Heart right ventricle (tissue), 16 donors: ENCODE results near the gene GBE1. TPM values are rescaled to one million over a fixed set of nuclear protein-coding genes. Genes with fewer than 3 reads are reported as not detected.

ENCODE experiments used
- ATAC-seq, 8 donors: fragments of 200-7000 bp; cut with Tn5 transposase; one replicate each; pipeline ENCODE4 v1.9.1; 2020; ENCODE audit warnings: mild to moderate bottlenecking in 8 of 8, moderate library complexity in 8 of 8, moderate number of reproducible peaks in 1 of 8
- DNase-seq, 2 donors: peaks; one replicate each; pipeline ENCODE4 v3.0.0-alpha.2; 2020
- H3K27ac ChIP-seq, 10 donors: fragments of 200-600 bp; sonication (generic) in 2 of 10; one replicate each; pipeline versions ENCODE4 v1.5.0 to v1.8.0; 2020 to 2022; ENCODE audit warnings: mild to moderate bottlenecking in 3 of 10
- H3K27me3 ChIP-seq, 7 donors: fragments of 200-600 bp; one replicate each; pipeline ENCODE4 v1.8.0; 2021 to 2022; ENCODE audit warnings: mild to moderate bottlenecking in 2 of 7
- H3K36me3 ChIP-seq, 9 donors: fragments of 200-600 bp; sonication (generic) in 1 of 9; one replicate each; pipeline versions ENCODE4 v1.5.0 to v1.8.0; 2020 to 2022; ENCODE audit warnings: mild to moderate bottlenecking in 2 of 9
- H3K4me1 ChIP-seq, 9 donors: fragments of 200-600 bp; sonication (generic) in 1 of 9; one replicate each; pipeline versions ENCODE4 v1.5.0 to v1.8.0; 2020 to 2022; ENCODE audit warnings: mild to moderate bottlenecking in 4 of 9
- H3K4me3 ChIP-seq, 10 donors: fragments of 200-600 bp; sonication (generic) in 2 of 10; one replicate each; pipeline versions ENCODE4 v1.5.0 to v1.8.0; 2020 to 2022; ENCODE audit warnings: mild to moderate bottlenecking in 7 of 10, moderate library complexity in 2 of 10
- H3K9me3 ChIP-seq, 11 donors: fragments of 200-600 bp in 10 of 11; sonication (generic) in 2 of 11; one replicate each; pipeline versions ENCODE4 v1.5.0 to v1.8.0; 2013 to 2022; ENCODE audit warnings: mild to moderate bottlenecking in 2 of 11, control low read depth in 1 of 11, moderate library complexity in 1 of 11
- CTCF ChIP-seq, 9 donors: fragments of 200-600 bp; sonication (generic) in 2 of 9; IDR thresholded peaks; one replicate each; pipeline versions ENCODE4 v1.5.0 to v1.8.0; 2021 to 2022; ENCODE audit warnings: antibody characterized with exemption in 9 of 9, mild to moderate bottlenecking in 5 of 9, moderate library complexity in 1 of 9
- WGBS, 2 donors: extraction: QIAGEN DNeasy Blood & Tissue Kit; methylation state at CpG; one replicate each; pipeline ENCODE4 v1.1.7; 2013; ENCODE audit warnings: inconsistent platforms in 1 of 2; 5-methylcytosine and 5-hydroxymethylcytosine counted together
- intact Hi-C, 10 donors: fragments of 100-400 bp; cut with DNase I; formaldehyde crosslinking; loops; one replicate each; pipeline versions ENCODE4 v1.11.1 to v1.14.2; 2022
- polyA plus RNA-seq, 2 donors: library from polyadenylated mRNA; stranded (reverse); fragments of 200-250 nt; gene quantifications; one replicate each; pipeline ENCODE4 v1.2.3, GENCODE V29; 2013
- total RNA-seq, 10 donors: library from RNA; stranded (reverse); fragmentation: NEBNext Ultra II Directional in 3 of 10; extraction: Animal tissue kit (Norgen Biotek cat#: 25700) in 3 of 10; gene quantifications; one replicate each; pipeline versions ENCODE4 v1.2.1 to v1.2.4, GENCODE V29; 2021 to 2023
- donor health status: Arrhythmogenic right ventricular cardiomyopathy.
- donor health status: ischemic (EF 13 %, LVEDD 7.1; RV severe dilation, severe dysfunction).
- donor health status: healthy with polysubstance abuse.
- donor health status: DM: no; HTN: yes; CAD: no.
- donor health status: DM: no; HTN: no; CAD: no.
- donor health status: ischemic (EF 25% LVEDD 6.9; RV normal size, moderate dysfunction).
- donor health status: ischemic (EF 25% LVEDD 5.7; RV mildly dilated, moderate dysfunction).
- donor health status: healthy.
- donor health status: DM: yes; HTN: yes; CAD: no.
- donor health status: Ischemic cardiomyopathy.
- donor health status: ischemic (EF 35%, LVEDD 5.7; RV mildly dilated, moderate dysfunction).
- donor health status: nonischemic (EF 11% LVEDD 7.7; RV severe dilation, severe dysfunction).
- donor health status: DM: yes; HTN: yes; CAD: no.
- donor health status: PGD.
- donor health status: ischemic (EF 29% LVEDD 5.4; RV normal size, mild dysfunction).
- donor health status: nonischemic (EF 23%, LVEDD 6.1; RV moderate dilation, normal function).

GBE1 gene
- total and polyA plus RNA-seq, 12 donors = 24.8 to 153 (median 98.8) TPM

GRCh38 chr3:81782585-81782984, 21.1 kb upstream of the GBE1 start:
- DNase-seq = no peak
- no peaks in the 10 kb centered on the region for H3K9me3 ChIP-seq
- no peak for TF ChIP-seq CTCF (IDR thresholded peaks at IDR 0.05)
- H3K4me1 ChIP-seq = peaks cover 0 to 22% (median 17%) of the 10 kb centered on the region in 9 donors
- no peak for ATAC-seq
- 44 to 48% methylated on average over 3 of the region's 3 CpGs for WGBS, 2 donors
- H3K27ac ChIP-seq = no peak overlapping the region
- no peaks in the 10 kb centered on the region for H3K36me3 ChIP-seq
- intact Hi-C loops = no loop called here
- H3K4me3 ChIP-seq = no peak overlapping the region
- no peaks in the 10 kb centered on the region for H3K27me3 ChIP-seq

- H3K4me3 ChIP-seq = no peak overlapping the region
- intact Hi-C loops = loop anchor here in 1 of 10 donors (10.0 kb wide), 1 partner anchor 346 kb away; no protein-coding TSS in a partner anchor
- no peaks in the 10 kb centered on the region for H3K36me3 ChIP-seq
- peaks cover 2 to 31% (median 17%) of the 10 kb centered on the region in 9 donors for H3K4me1 ChIP-seq
- ATAC-seq = peak in 6 of 8 donors; percentile 51 to 79 (median 60)
- WGBS, 2 donors = 32% methylated on average over 4 of the region's 4 CpGs
- H3K9me3 ChIP-seq = no peaks in the 10 kb centered on the region
- TF ChIP-seq CTCF (IDR thresholded peaks at IDR 0.05) = no peak
- peak overlapping the region in 5 of 10 donors; percentile 20 to 62 (median 44) for H3K27ac ChIP-seq
- peak in 1 of 2 donors; percentile 77 for DNase-seq
- no peaks in the 10 kb centered on the region for H3K27me3 ChIP-seq
Measured at GRCh38 chr3:81778678-81779182, 17.3 kb upstream of the GBE1 start.

GRCh38 chr3:81776643-81777042, 15.2 kb upstream of the GBE1 start:
- Histone ChIP-seq H3K4me3 (no peak overlapping the region), H3K9me3 (no peaks in the 10 kb centered on the region), H3K27ac (no peak overlapping the region), H3K36me3 (no peaks in the 10 kb centered on the region), H3K4me1 (peaks cover 2 to 31% (median 17%) of the 10 kb centered on the region in 9 donors), H3K27me3 (no peaks in the 10 kb centered on the region)
- 80 to 81% methylated on average over 2 of the region's 2 CpGs for WGBS, 2 donors
- no peak for TF ChIP-seq CTCF (IDR thresholded peaks at IDR 0.05)
- DNase-seq = no peak
- no peak for ATAC-seq
- intact Hi-C loops = loop anchor here in 1 of 10 donors (10.0 kb wide), 1 partner anchor 348 kb away; no protein-coding TSS in a partner anchor

- intact Hi-C loops = loop anchor here in 1 of 10 donors (10.0 kb wide), 1 partner anchor 354 kb away; no protein-coding TSS in a partner anchor
- Histone ChIP-seq H3K4me1 (no peaks in the 10 kb centered on the region), H3K4me3 (no peak overlapping the region), H3K27me3 (no peaks in the 10 kb centered on the region), H3K27ac (no peak overlapping the region), H3K9me3 (no peaks in the 10 kb centered on the region), H3K36me3 (no peaks in the 10 kb centered on the region)
- no peak for DNase-seq
- no peak for TF ChIP-seq CTCF (IDR thresholded peaks at IDR 0.05)
- no peak for ATAC-seq
- 98 to 99% methylated on average over 3 of the region's 3 CpGs for WGBS, 2 donors
Measured at GRCh38 chr3:81770710-81771109, 9.3 kb upstream of the GBE1 start.
